Activated CD4-positive, alpha-beta T cell treated with anti-CD3 and anti-CD28 coated beads for 36 hours (primary cell): Measurements from ENCODE around the gene RAB9B. TPM values are rescaled to one million over a fixed set of nuclear protein-coding genes. Genes with fewer than 3 reads are reported as not detected.
"Not testable (repeated sequence)": the region's sequence is repeated elsewhere in the genome, so short reads cannot be mapped to it uniquely, and the experiment has no call there.

ENCODE experiments used
- ATAC-seq: fragments of 200-7000 bp; cut with Tn5 transposase; one replicate; pipeline ENCODE4 v1.10.0; 2021; ENCODE audit warnings: mild to moderate bottlenecking, moderate library complexity
- CTCF ChIA-PET: fragments of 350-600 bp; sonication (Branson Sonifier 250); formaldehyde crosslinking; loops from one replicate; lab custom pipeline; 2021; ENCODE audit warnings: antibody characterized with exemption; lab: Charles Lee
- POLR2A ChIA-PET: fragments of 350-600 bp; sonication (Branson Sonifier 250); formaldehyde crosslinking; loops from one replicate; lab custom pipeline; 2021; ENCODE audit warnings: antibody characterized with exemption, inconsistent platforms; lab: Charles Lee
- DNase-seq: peaks from one replicate; pipeline ENCODE4 v3.0.0-alpha.2; 2020
- H3K27ac Mint-ChIP-seq: one replicate; pipeline ENCODE4 v1.8.0; 2021; ENCODE audit warnings: mixed read lengths
- H3K27me3 Mint-ChIP-seq: one replicate; pipeline ENCODE4 v1.8.0; 2021; ENCODE audit warnings: mixed read lengths
- H3K36me3 Mint-ChIP-seq: one replicate; pipeline ENCODE4 v1.8.0; 2021; ENCODE audit warnings: low read depth, mixed read lengths
- H3K4me1 Mint-ChIP-seq: one replicate; pipeline ENCODE4 v1.8.0; 2021; ENCODE audit warnings: mixed read lengths
- H3K4me3 Mint-ChIP-seq: one replicate; pipeline ENCODE4 v1.8.0; 2021; ENCODE audit warnings: mild to moderate bottlenecking, moderate library complexity, mixed read lengths
- H3K9me3 Mint-ChIP-seq: one replicate; pipeline ENCODE4 v1.8.0; 2021; ENCODE audit warnings: low read depth, mixed read lengths
- intact Hi-C, 2 experiments: fragments of 100-400 bp; cut with DNase I in 1 of 2; cut with micrococcal nuclease in 1 of 2; formaldehyde crosslinking; loops; one replicate each; pipeline versions ENCODE4 v1.14.2 to v1.15.1; 2022 to 2024; cut with DNase I, micrococcal nuclease
- total RNA-seq, 2 experiments: library from RNA; stranded (reverse); gene quantifications; one replicate each; pipeline ENCODE4 v1.2.3, GENCODE V29; 2021

Gene RAB9B
- total RNA-seq, 2 experiments from 2014 or later, result 0.37 to 0.48 TPM

DNA sequence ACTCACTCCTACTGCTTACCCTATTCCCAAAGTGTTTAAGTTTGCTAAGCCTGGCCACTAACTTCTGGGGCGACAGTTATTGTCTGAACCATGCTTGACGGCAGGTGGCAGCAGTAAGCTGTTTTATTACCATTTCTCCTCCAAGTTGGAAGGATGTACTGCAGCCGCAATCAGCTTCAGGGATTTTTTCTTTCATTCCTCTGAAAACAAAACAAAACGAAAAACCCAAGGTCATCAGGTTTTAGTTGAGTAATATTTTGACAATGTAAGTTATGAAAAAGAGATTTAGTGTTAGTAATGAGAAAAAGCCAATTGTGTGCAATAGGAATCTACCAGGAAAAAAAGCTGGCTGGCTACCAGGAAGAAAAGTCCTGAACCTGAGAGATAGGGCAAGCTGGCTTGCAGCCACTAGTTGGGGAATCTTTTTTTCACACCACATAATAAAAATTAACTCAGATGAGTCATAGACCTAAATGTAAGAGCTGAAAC, 13.2 kb upstream of the RAB9B start:
- Mint-ChIP-seq H3K4me3 (no peak overlapping the region), H3K4me1 (peaks cover 2% of the 10 kb centered on the region), H3K36me3 (no peaks in the 10 kb centered on the region), H3K9me3 (no peaks in the 10 kb centered on the region), H3K27ac (no peak overlapping the region), H3K27me3 (peaks cover 2% of the 10 kb centered on the region)
- DNase-seq, result peak; percentile 67
- ChIA-PET POLR2A (interaction anchor here (0.5 kb wide), 1 partner anchor 73 kb away, joined by 3 read pairs; no protein-coding TSS in a partner anchor), CTCF (interaction anchor here (0.5 to 1.9 kb wide), 18 partner anchors 9 to 545 kb away, joined by 3 to 13 read pairs (median 3); partner anchors contain the start of genes RAB9B and ZCCHC18)
- peak; percentile 76 for ATAC-seq
- intact Hi-C loops, result loop anchor here (1.0 to 2.0 kb wide), 7 partner anchors 74 to 426 kb away; partner anchors contain the start of gene ZCCHC18 (in 1 of the 2)

DNA sequence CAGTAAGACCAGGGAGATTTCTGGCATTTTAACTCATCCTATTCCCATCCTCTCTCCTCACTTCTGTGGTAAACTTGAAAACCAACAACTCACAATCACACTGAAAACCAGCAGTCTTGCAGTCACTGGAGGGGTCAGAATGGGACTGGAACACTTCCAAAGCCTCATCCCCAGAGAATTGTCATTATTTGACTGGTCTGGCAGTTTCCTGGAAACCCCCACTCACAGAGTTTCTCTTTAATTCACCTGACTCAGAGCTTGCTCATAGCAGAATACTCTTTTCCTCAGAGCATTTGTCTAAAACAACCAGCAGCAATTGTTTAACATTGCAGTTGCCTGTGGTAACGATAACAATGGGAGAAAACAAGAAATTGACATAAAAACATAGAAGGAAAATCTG, 7.3 kb upstream of the RAB9B start:
- peaks cover 5% of the 10 kb centered on the region for H3K9me3 Mint-ChIP-seq
- no peak overlapping the region for H3K27ac Mint-ChIP-seq
- peak; percentile 63 for ATAC-seq
- DNase-seq, result peak; percentile 18
- intact Hi-C loops, result no loop called here
- no peaks in the 10 kb centered on the region for H3K27me3 Mint-ChIP-seq
- CTCF ChIA-PET, result interaction anchor here (0.9 kb wide), 1 partner anchor 78 kb away, joined by 3 read pairs; no protein-coding TSS in a partner anchor
- POLR2A ChIA-PET, result no interaction called here
- no peak overlapping the region for H3K4me3 Mint-ChIP-seq
- H3K36me3 Mint-ChIP-seq, result peaks cover 2% of the 10 kb centered on the region
- H3K4me1 Mint-ChIP-seq, result peaks cover 11% of the 10 kb centered on the region

DNA sequence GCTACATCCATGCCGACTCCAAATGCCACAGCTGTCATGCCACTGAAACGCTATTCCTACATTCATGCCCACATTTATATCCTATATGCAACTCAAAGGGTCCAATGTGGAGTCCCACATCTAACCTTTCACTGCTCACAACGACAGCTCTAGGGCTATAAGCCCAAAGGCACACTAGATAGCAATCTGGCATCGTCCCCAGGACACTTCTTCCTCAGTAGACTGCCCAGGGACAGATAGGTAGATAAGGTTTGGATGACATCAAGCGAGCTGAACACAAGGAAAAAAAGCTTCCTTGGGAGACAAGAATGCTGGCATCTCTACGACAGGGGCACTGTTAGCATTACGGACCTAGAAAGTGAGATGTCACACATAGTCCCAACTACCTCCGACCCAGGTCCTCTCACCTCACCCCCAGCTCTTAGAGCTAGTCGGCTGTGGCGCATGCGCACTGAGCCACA, 685 bp downstream of the RAB9B start:
- ChIA-PET POLR2A (interaction anchor here (0.6 kb wide), 1 partner anchor 144 kb away, joined by 3 read pairs; no protein-coding TSS in a partner anchor), CTCF (interaction anchor here (0.7 to 3.4 kb wide), 6 partner anchors 10 to 298 kb away, joined by 3 to 13 read pairs (median 4); no protein-coding TSS in a partner anchor)
- Mint-ChIP-seq H3K9me3 (no peaks in the 10 kb centered on the region), H3K4me3 (peak overlapping the region; percentile 71), H3K27me3 (no peaks in the 10 kb centered on the region), H3K4me1 (peaks cover 6% of the 10 kb centered on the region), H3K27ac (no peak overlapping the region), H3K36me3 (no peaks in the 10 kb centered on the region)
- peak; percentile 26 for ATAC-seq
- DNase-seq, result peak; percentile 80
- intact Hi-C loops, result loop anchor here in 1 of 2 experiments (5.0 kb wide), 2 partner anchors 144 to 281 kb away; partner anchors contain the start of genes MORF4L2 and ZCCHC18

DNA sequence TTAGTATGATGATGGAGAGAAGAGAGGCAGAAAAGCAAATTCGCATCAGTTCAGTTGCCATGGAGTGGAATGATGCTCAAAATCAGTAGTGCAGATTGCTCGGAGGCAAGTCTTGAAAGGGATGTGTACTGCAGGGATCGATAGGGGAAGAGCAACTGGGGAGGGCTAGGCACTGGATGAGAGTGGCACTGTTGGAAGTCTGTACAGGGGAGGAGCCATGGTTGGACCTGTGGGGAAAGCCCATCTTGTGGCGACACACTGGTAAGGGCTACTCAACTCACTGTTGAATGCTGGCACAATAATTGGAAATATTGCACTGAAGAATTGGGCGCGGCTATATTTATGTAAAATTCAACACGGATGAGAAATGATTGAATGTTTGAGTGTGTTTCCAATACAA, 1.2 kb downstream of the RAB9B start:
- no peaks in the 10 kb centered on the region for H3K36me3 Mint-ChIP-seq
- ATAC-seq, result no peak
- H3K27ac Mint-ChIP-seq, result no peak overlapping the region
- ChIA-PET POLR2A (no interaction called here), CTCF (interaction anchor here (0.7 to 0.9 kb wide), 2 partner anchors 12 to 25 kb away, joined by 3 to 4 read pairs; no protein-coding TSS in a partner anchor)
- peaks cover 6% of the 10 kb centered on the region for H3K4me1 Mint-ChIP-seq
- H3K9me3 Mint-ChIP-seq, result no peaks in the 10 kb centered on the region
- DNase-seq, result no peak
- no peak overlapping the region for H3K4me3 Mint-ChIP-seq
- no peaks in the 10 kb centered on the region for H3K27me3 Mint-ChIP-seq
- intact Hi-C loops, result loop anchor here in 1 of 2 experiments (5.0 kb wide), 2 partner anchors 144 to 281 kb away; partner anchors contain the start of genes MORF4L2 and ZCCHC18

DNA sequence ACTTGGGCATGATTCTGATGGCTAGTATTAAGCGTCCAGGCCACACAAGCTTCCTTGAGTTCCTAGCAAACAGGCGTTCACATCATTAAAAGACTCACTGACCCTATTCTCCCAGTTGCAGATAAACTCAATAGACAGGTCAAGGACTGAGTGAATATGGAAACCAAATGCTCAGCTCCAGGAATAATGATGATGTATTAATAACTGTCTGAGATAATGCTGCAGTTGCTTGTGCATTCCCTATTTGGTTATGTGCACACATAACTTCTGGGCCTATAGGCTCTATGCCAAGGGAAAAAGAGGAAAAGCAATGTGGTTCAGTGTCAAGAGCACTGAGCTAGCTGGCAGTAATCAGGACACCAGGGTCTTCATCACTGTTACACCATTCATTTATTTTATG, 3.5 kb downstream of the RAB9B start:
- H3K4me1 Mint-ChIP-seq, result peaks cover 12% of the 10 kb centered on the region
- ATAC-seq (no peak), DNase-seq (no peak)
- intact Hi-C loops, result no loop called here
- CTCF ChIA-PET, result interaction anchor here (0.5 kb wide), 1 partner anchor 614 kb away, joined by 3 read pairs; no protein-coding TSS in a partner anchor
- H3K27me3 Mint-ChIP-seq, result no peaks in the 10 kb centered on the region
- H3K36me3 Mint-ChIP-seq, result no peaks in the 10 kb centered on the region
- no peaks in the 10 kb centered on the region for H3K9me3 Mint-ChIP-seq
- no peak overlapping the region for H3K27ac Mint-ChIP-seq
- H3K4me3 Mint-ChIP-seq, result no peak overlapping the region
- POLR2A ChIA-PET, result no interaction called here

DNA sequence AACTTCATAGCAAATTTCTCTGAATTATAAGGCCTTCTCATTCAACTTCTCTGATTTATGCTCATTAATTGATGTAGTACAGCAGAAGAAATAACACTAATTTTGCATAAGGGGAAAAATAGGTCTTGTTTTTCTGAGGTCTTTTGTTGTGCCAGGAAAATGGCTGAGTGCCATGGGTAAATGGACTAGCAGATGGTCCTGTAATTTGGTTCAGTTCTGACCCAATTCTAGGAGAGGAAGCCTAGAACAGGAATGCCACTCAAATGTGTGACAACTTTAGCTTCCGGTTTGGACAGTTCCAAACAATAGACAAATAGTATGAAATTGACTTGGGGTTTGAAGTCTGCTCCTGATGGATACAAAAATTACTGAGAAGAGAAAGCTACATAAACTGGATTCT, 6.2 kb downstream of the RAB9B start:
- peaks cover 7% of the 10 kb centered on the region for H3K4me1 Mint-ChIP-seq
- CTCF ChIA-PET, result interaction anchor here (1.0 kb wide), 1 partner anchor 293 kb away, joined by 3 read pairs; no protein-coding TSS in a partner anchor
- no peak for DNase-seq
- no peak overlapping the region for H3K27ac Mint-ChIP-seq
- POLR2A ChIA-PET, result no interaction called here
- H3K36me3 Mint-ChIP-seq, result no peaks in the 10 kb centered on the region
- no peaks in the 10 kb centered on the region for H3K9me3 Mint-ChIP-seq
- H3K27me3 Mint-ChIP-seq, result no peaks in the 10 kb centered on the region
- no peak for ATAC-seq
- H3K4me3 Mint-ChIP-seq, result no peak overlapping the region
- intact Hi-C loops, result no loop called here

DNA sequence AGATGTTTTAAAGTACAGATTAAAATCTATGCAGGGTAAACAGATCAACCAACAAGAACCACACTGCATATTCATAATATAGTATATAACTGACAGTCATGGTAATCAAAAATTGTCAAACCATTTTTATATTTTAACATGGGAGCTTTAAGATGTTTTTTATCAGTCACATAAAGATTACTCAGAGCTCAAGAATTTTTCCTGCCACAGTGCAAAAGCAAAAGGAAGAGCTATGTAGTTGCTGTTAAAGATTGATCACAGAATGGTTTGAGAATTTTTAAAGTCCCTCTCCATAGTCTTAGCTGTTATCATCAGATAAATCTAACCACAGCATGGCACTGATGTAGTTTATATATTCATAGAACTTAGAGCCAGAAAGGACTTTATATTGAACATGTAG, 8.5 kb downstream of the RAB9B start:
- peaks cover 7% of the 10 kb centered on the region for H3K4me1 Mint-ChIP-seq
- POLR2A ChIA-PET, result no interaction called here

DNA sequence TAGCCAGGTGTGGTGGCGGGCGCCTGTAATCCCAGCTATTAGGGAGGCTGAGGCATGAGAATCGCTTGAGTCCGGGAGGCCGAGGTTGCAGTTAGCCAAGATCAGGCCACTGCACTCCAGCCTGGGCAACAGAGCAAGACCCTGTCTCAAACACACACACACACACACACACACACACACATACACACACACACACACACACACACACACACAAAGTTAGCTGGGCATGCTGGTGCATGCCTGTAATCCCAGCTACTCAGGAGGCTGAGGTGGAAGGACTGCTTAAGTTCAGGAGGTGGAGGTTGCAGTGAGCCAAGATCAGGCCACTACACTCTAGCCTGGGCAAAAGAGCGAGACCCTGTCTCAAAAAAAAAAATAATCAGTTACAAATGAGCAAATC, 11.3 kb downstream of the RAB9B start:
- POLR2A ChIA-PET, H3K4me3 Mint-ChIP-seq, ATAC-seq, H3K27ac Mint-ChIP-seq, intact Hi-C loops, H3K36me3 Mint-ChIP-seq, H3K9me3 Mint-ChIP-seq, H3K4me1 Mint-ChIP-seq, H3K27me3 Mint-ChIP-seq, DNase-seq: not testable (repeated sequence)
- CTCF ChIA-PET, result interaction anchor here (1.1 kb wide), 1 partner anchor 12 kb away, joined by 3 read pairs; no protein-coding TSS in a partner anchor

More for the DNA sequence above, 8.5 kb downstream of the RAB9B start:
- Mint-ChIP-seq H3K9me3 (no peaks in the 10 kb centered on the region), H3K27me3 (no peaks in the 10 kb centered on the region), H3K27ac (no peak overlapping the region), H3K4me3 (no peak overlapping the region), H3K36me3 (no peaks in the 10 kb centered on the region)
- ATAC-seq, result no peak
- no peak for DNase-seq
- intact Hi-C loops, result no loop called here
- CTCF ChIA-PET, result interaction anchor here (1.0 kb wide), 2 partner anchors 12 to 290 kb away, joined by 3 read pairs; no protein-coding TSS in a partner anchor

DNA sequence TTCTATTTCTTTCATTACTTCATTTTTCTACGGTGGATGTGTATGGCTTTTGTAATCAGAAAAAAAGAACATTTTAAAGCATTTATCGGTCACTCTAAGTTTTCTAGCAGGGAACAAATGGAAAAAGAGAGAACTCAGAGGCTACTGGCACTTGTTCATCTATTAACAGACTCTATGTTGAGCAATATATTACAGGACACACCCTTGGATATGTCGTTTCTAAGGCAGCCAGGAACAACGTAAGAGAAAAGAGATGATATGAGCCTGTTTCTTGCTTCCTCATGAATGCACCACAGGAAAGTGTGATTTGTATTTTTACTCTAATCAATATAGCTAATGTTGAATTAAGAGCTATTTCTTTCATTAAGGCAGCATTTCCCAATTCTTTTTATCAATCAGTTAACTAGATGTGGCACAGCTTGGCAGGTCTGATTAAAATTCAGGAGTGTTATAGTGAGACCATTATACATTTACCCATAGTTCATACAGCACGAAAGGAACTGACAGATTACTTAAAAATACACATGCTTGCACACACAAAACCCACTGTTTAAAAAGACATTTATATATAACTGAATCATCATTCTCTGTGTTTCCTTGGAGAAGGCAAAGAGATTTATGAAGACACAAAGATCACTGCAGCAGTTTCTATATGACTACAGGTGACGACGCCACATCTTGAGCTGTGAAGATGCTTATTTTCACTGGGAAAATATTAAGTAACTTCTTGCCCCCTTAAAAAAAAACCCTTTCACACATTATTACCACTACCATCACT, 13.0 kb downstream of the RAB9B start:
- peaks cover 10% of the 10 kb centered on the region for H3K27me3 Mint-ChIP-seq
- intact Hi-C loops, result no loop called here
- no peak for ATAC-seq
- CTCF ChIA-PET, result interaction anchor here (0.7 to 1.8 kb wide), 7 partner anchors 10 to 286 kb away, joined by 3 to 4 read pairs (median 4); no protein-coding TSS in a partner anchor
- H3K27ac Mint-ChIP-seq, result no peak overlapping the region
- H3K36me3 Mint-ChIP-seq, result no peaks in the 10 kb centered on the region
- no peaks in the 10 kb centered on the region for H3K4me1 Mint-ChIP-seq
- H3K9me3 Mint-ChIP-seq, result no peaks in the 10 kb centered on the region
- DNase-seq, result no peak
- H3K4me3 Mint-ChIP-seq, result no peak overlapping the region
- POLR2A ChIA-PET, result no interaction called here

DNA sequence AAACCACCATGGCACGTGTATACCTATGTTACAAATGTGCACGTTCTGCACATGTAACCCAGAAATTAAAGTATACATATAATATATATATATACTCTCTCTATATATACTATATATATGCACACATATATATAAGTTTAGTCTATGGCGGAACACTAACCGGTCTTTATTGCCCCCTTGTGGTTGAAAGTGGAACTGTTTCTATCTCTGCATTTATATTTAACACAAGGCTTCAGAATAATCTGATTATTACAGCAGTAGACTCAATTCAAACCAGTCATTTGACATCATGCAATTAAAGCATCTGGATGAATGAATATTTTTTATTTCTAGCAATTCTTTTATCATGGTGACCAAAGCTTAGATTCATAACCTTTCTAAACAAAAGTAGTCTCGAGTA, 14.6 kb downstream of the RAB9B start:
- ChIA-PET POLR2A (no interaction called here), CTCF (interaction anchor here (0.6 to 1.8 kb wide), 2 partner anchors 9 to 17 kb away, joined by 3 to 4 read pairs; no protein-coding TSS in a partner anchor)
- ATAC-seq (peak; percentile 63), DNase-seq (no peak)
- no peaks in the 10 kb centered on the region for H3K36me3 Mint-ChIP-seq
- H3K27me3 Mint-ChIP-seq, result peaks cover 12% of the 10 kb centered on the region
- no peaks in the 10 kb centered on the region for H3K4me1 Mint-ChIP-seq
- no peak overlapping the region for H3K27ac Mint-ChIP-seq
- no peak overlapping the region for H3K4me3 Mint-ChIP-seq
- intact Hi-C loops, result loop anchor here (1.0 kb wide), 4 partner anchors 106 to 284 kb away; no protein-coding TSS in a partner anchor
- no peaks in the 10 kb centered on the region for H3K9me3 Mint-ChIP-seq

DNA sequence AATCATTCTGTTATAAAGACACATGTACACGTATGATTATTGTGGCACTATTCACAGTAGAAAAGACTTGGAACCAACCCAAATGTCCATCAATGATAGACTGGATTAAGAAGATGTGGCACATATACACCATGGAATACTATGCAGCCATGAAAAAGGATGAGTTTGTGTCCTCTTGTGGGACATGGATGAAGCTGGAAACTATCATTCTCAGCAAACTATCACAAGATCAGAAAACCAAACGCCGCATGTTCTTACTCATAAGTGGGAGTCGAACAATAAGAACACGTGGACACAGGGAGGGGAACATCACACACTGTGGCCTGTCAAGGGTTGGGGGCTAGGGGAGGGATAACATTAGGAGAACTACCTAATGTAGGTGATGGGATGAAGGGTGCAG, 15.0 kb downstream of the RAB9B start:
- not testable (repeated sequence) for DNase-seq

More for the DNA sequence above, 15.0 kb downstream of the RAB9B start:
- H3K27ac Mint-ChIP-seq, H3K4me3 Mint-ChIP-seq, H3K36me3 Mint-ChIP-seq, H3K9me3 Mint-ChIP-seq, ATAC-seq, POLR2A ChIA-PET, H3K4me1 Mint-ChIP-seq: not testable (repeated sequence)
- intact Hi-C loops, result loop anchor here (1.0 kb wide), 4 partner anchors 106 to 284 kb away; no protein-coding TSS in a partner anchor
- CTCF ChIA-PET, result interaction anchor here (1.8 kb wide), 1 partner anchor 9 kb away, joined by 4 read pairs; no protein-coding TSS in a partner anchor
- H3K27me3 Mint-ChIP-seq, result peaks cover 12% of the 10 kb centered on the region
